GM21786 (cell line): Measurements from ENCODE around the gene TMEM258.

Source experiments
- ATAC-seq: cut with Tn5 transposase; IDR thresholded peaks from one replicate; pipeline ENCODE4 v1.9.1; 2021; ENCODE audit not compliant: unreplicated experiment

Gene TMEM258

GRCh38 chr11:61762223-61762615 lies 30.2 kb downstream of the TMEM258 start:
- ATAC-seq = no peak

- ATAC-seq = no peak
Measured at GRCh38 chr11:61761440-61762222, 30.8 kb downstream of the TMEM258 start.

GRCh38 chr11:61760946-61761345 lies 31.5 kb downstream of the TMEM258 start:
- ATAC-seq = no peak

GRCh38 chr11:61757213-61757862 lies 35.1 kb downstream of the TMEM258 start:
- ATAC-seq = no peak

DNA sequence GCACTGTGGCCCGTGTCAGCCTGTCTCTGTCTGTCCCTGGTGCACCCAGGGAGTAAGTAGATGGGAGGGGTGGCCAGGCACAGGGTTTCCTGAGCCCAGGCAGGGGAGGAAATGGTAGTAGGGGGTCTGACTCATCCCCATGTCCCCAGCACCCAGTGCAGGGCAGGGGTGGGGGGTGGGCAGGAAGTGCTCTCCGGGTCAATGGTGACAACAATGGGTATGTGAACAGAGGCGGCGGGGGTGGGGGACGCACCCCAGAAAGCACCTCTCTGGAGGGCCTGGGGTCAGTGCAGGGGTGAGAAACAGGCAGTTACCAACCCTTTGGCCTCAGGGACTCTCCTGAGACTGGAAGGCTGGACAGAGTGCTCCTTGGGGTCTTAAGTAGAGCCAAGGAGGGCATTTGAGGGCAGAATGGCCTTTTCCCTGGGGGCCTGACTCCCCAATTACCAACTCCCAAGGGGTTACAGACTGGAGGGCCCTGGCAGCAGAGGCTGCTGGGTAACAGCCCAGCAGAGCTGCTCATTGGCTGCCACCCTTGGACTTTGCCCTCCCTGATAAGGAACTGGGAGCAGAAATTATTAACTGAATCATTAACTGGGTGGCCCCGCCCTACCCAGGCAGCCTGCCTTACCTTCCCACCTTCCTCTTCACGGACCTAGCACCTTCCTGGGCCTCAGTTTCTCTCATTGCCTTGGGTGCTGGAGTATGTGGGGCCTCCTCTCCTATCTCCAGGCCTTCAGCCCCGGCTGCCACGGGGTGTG lies 35.8 kb downstream of the TMEM258 start:
- ATAC-seq = peak; percentile 73

DNA sequence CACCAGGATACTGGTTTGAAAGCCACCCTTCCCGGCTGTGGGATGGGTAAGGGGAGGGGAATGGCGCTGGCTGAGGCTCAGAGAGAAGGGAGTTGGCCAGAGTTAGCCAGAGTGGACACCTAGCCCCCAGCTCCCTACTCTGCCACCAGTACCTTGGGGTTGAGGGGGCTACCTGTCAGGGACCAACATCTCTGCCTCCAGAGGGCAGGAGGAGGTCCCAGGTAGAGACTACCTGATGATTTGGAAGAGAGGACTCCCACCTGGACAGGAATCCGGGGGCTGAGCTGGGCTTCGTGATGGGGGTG lies 36.3 kb downstream of the TMEM258 start:
- ATAC-seq = no peak

GRCh38 chr11:61754534-61755482 lies 37.6 kb downstream of the TMEM258 start:
- no peak for ATAC-seq

DNA sequence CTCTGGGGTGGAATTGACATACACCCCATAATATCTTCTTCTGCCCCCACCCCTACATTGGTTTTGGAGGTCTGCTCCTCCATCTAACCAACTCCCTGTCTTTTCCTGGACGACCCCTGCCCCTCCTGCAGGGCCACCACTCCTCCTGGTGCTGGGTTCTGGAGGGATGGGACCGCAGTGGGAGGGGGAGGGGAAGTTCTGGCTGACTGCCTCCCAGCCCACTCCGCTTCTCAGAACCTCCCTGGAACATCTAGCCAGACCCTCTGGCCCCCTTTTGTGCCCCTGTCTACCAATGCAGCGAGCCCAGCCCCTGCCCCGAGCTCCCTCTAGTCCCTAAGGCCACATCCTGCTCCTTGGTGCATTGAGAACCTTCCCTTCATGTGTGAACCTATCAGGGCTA lies 38.7 kb downstream of the TMEM258 start:
- no peak for ATAC-seq

- no peak for ATAC-seq
Measured at GRCh38 chr11:61752925-61753521, 39.4 kb downstream of the TMEM258 start.

- no peak for ATAC-seq
Measured at GRCh38 chr11:61752117-61752924, 40.1 kb downstream of the TMEM258 start, which contains the start of gene MYRF. TSS of gene MYRF (plus strand) at chr11:61752636. CDS start at chr11:61752745, 109 bp downstream.

DNA sequence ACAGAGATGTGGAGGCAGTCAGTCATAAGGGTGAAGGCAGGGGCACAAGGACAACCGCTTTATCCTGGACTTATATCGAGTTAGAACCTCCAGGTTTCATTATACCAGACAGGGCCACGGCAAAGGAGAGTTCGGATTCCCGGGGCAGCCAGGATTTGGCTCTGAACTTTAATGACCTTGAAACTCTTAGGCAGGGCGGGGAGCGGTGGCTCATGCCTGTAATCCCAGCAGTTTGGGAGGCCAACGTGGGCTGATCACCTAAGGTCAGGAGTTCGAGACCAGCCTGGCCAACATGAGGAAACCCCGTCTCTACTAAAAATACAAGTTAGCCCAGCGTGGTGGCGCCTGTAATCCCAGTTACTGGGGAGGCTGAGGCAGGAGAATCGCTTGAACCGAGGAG lies 41.0 kb downstream of the TMEM258 start:
- no peak for ATAC-seq

DNA sequence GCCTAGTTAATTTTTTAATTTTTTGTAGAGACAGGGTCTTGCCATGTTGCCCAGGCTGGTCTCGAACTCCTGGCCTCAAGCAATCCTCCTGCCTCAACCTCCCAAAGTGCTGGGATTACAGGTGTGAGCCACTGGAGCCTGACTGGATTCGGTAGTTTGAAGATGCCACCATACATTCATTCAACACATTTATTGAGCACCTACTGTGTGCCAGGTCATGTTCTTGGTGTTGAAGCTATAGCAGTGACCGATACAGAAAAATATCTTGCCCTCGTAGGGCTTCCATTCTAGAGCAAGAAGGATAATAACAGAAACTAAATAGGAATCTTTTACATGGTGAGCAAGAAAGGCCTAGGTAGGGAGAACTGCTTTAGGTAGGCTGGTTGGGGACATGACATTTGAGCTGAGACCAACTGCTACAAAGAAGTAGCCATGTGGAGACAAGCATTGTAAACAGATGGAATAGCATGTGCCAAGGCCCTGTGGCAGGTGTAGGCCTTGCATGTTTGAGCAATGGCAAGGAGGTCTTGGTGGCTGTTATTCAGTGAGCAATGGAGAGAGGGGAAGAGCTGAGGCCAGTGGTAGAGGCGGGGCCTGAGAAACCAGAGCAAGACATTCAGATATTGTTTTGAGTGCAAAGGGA lies 41.6 kb downstream of the TMEM258 start:
- ATAC-seq = no peak

DNA sequence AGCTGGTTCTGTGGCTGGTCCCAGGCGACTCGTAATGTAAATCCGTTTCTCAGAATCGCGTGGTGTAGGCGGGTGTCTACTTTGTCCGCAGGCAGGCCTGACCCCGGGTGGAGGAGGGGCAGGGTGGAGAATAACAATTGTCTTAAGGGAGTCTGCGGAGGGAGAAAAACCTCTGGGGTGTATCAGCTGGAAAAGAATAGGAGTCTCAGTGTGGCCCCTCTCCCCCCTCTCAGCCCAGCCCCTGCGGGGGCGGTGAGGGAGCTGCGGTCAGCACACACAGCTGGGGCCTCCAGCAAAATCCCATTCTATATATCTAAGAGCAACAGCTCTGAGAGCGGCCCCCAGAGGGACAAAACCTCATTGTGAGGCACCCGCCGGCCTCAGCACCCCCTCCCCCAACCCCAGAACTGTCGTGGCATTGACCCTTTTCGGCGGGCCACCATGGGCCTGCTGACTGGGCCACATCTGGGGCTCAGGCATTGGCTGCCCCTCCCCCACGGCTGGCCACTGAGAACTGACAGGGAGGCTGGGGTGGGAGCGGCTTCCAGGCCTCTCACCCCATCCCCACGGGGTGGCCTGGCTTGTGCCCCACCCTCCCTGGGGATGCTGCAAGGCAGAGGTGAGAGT lies 42.7 kb downstream of the TMEM258 start:
- no peak for ATAC-seq

- no peak for ATAC-seq
Measured at GRCh38 chr11:61747967-61748285, 44.5 kb downstream of the TMEM258 start.

- peak; percentile 62 for ATAC-seq
Measured at GRCh38 chr11:61747192-61747966, 45.0 kb downstream of the TMEM258 start.

GRCh38 chr11:61746442-61747191 lies 45.8 kb downstream of the TMEM258 start:
- ATAC-seq = no peak

DNA sequence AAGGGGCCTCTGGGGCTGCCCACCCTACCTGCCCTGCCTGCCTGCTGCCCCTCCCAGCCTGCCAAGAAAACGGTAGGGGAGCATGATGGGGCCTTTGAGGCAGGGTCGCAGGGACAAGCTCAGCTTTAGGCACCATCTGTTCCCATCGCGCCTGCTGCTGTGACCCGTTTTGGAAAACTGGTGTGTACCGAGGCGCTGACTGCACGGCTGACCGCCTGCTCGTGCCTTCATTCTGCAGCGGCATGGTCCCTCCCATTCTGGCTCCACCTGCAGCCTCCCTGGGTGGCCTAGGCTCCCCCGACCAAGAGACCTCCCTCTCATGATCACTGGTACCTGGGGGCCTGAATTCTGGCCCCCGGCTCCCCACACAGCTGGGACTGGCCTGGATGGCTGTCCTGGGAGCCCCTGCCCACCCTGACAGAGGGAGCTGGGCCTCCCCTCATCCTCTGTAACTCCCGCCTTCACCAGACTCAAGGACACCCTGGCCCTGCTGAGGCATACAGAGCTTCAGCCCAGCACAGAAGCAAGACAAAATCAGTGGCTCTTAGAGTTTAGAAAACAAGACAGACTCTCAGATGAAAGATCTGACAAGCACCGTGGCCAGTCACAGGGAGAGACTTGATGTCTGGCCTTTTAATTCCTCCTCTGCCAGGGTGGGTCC lies 46.5 kb downstream of the TMEM258 start:
- ATAC-seq = no peak
